Lung (tissue), 12 donors: ENCODE results near the gene OTX2. TPM values are rescaled to one million over a fixed set of nuclear protein-coding genes. Genes with fewer than 3 reads are reported as not detected.

ENCODE experiments used
- ATAC-seq: fragments of 200-7000 bp; cut with Tn5 transposase; one replicate; pipeline ENCODE4 v1.9.1; 2020; ENCODE audit warnings: moderate number of reproducible peaks; ENCODE audit not compliant: insufficient read depth, low FRiP score
- DNase-seq, 3 donors: peaks; one replicate each; pipeline ENCODE4 v3.0.0-alpha.2; 2013 to 2017
- H3K27ac ChIP-seq, 2 donors: one replicate each; pipeline ENCODE4 v1.5.1; 2013; ENCODE audit warnings: mild to moderate bottlenecking in 2 of 2, moderate library complexity in 2 of 2, control low read depth in 1 of 2, inconsistent platforms in 1 of 2, low read depth in 1 of 2, low read length in 1 of 2
- H3K27me3 ChIP-seq, 3 donors: one replicate each; pipeline ENCODE4 v1.5.1; 2013; ENCODE audit warnings: low read length in 2 of 3; ENCODE audit not compliant: control insufficient read depth in 3 of 3, insufficient read depth in 3 of 3
- H3K36me3 ChIP-seq, 4 donors: one replicate each; pipeline ENCODE4 v1.5.1; 2013; ENCODE audit warnings: low read length in 4 of 4, mild to moderate bottlenecking in 1 of 4, moderate library complexity in 1 of 4; ENCODE audit not compliant: control insufficient read depth in 4 of 4, insufficient read depth in 4 of 4
- H3K4me1 ChIP-seq, 5 donors: one replicate each; pipeline ENCODE4 v1.5.1; 2013; ENCODE audit warnings: low read length in 5 of 5, mild to moderate bottlenecking in 2 of 5, moderate library complexity in 1 of 5; ENCODE audit not compliant: control insufficient read depth in 5 of 5, insufficient read depth in 5 of 5
- H3K4me3 ChIP-seq: one replicate; pipeline ENCODE4 v1.5.1; 2013; ENCODE audit warnings: mild to moderate bottlenecking, control low read depth, moderate library complexity
- H3K9ac ChIP-seq, 2 donors: one replicate each; pipeline ENCODE4 v1.5.1; 2013; ENCODE audit warnings: low read length in 2 of 2, control low read depth in 1 of 2; ENCODE audit not compliant: insufficient read depth in 1 of 2
- H3K9me3 ChIP-seq, 4 donors: one replicate each; pipeline ENCODE4 v1.5.1; 2013; ENCODE audit warnings: low read length in 3 of 4, mild to moderate bottlenecking in 1 of 4, moderate library complexity in 1 of 4; ENCODE audit not compliant: control insufficient read depth in 4 of 4, insufficient read depth in 3 of 4
- CTCF ChIP-seq: IDR thresholded peaks from 2 replicates; pipeline ENCODE4 v1.5.1; 2012; ENCODE audit warnings: mild to moderate bottlenecking; ENCODE audit errors: control extremely low read depth, extremely low read depth
- WGBS, 2 donors: extraction: QIAGEN DNeasy Blood & Tissue Kit; methylation state at CpG; one replicate each; pipeline ENCODE4 v1.1.7; 2013; 5-methylcytosine and 5-hydroxymethylcytosine counted together
- polyA plus RNA-seq, 2 donors: library from polyadenylated mRNA; stranded (reverse); fragments of 200-250 nt; gene quantifications; one replicate each; pipeline ENCODE4 v1.2.1, GENCODE V29; 2013
- total RNA-seq, 2 donors: library from RNA; depleted of rRNA in 1 of 2; stranded (reverse); fragments of >200 nt in 1 of 2; gene quantifications; one replicate each; pipeline ENCODE4 v1.2.1, GENCODE V29; 2014 to 2021
- donor health status: control.
- donor health status: control.
- donor health status: Bipolar disorder and iron deficiency.
- donor health status: healthy.
- donor health status: DM: yes; HTN: yes; CAD: no.

The OTX2 gene
- total and polyA plus RNA-seq, 4 donors, result not detected

DNA sequence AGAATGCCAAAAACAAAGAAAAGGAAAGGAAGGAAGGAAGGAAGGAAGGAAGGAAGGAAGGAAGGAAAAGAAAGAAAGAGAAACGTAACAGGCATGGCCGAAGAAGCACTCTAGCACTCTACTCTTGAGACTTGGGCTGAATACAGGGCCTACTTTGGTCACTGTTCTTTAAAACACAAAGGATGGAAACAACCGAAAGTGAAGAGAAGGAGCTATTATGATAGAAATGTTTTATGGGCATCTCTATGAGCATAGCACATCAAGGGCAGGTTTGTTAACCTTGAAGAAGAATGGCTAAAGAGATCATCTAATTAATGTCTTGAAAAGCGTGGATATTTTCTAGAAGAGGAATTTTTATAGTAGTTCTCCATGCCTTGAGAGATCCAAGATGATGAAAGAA is 15.9 kb upstream of the OTX2 start:
- H3K36me3 ChIP-seq, result no peaks in the 10 kb centered on the region
- H3K27ac ChIP-seq, result no peak overlapping the region
- H3K9me3 ChIP-seq, result peaks cover 0 to 2% (median 0%) of the 10 kb centered on the region in 4 donors
- H3K9ac ChIP-seq, result no peak overlapping the region
- H3K4me1 ChIP-seq, result no peaks in the 10 kb centered on the region
- DNase-seq (no peak), ATAC-seq (no peak)
- 56 to 73% methylated on average over 4 of the region's 4 CpGs for WGBS, 2 donors
- no peak overlapping the region for H3K4me3 ChIP-seq
- no peak for TF ChIP-seq CTCF
- peaks cover 0 to 13% (median 3%) of the 10 kb centered on the region in 3 donors for H3K27me3 ChIP-seq

GRCh38 chr14:56821805-56822610 is 11.7 kb upstream of the OTX2 start:
- Histone ChIP-seq H3K27ac (no peak overlapping the region), H3K4me3 (no peak overlapping the region), H3K4me1 (no peaks in the 10 kb centered on the region), H3K27me3 (peaks cover 19 to 52% (median 27%) of the 10 kb centered on the region in 3 donors), H3K9ac (no peak overlapping the region), H3K36me3 (no peaks in the 10 kb centered on the region), H3K9me3 (peaks cover 0 to 4% (median 0%) of the 10 kb centered on the region in 4 donors)
- ATAC-seq (no peak), DNase-seq (no peak)
- no peak for TF ChIP-seq CTCF
- whole genome bisulfite sequencing, 2 donors, result 49 to 59% methylated on average over 6 of the region's 6 CpGs

GRCh38 chr14:56821177-56821576 is 10.9 kb upstream of the OTX2 start:
- no peak for ATAC-seq
- no peak for DNase-seq
- Histone ChIP-seq H3K27ac (no peak overlapping the region), H3K36me3 (no peaks in the 10 kb centered on the region), H3K4me3 (no peak overlapping the region), H3K9me3 (peaks cover 0 to 4% (median 0%) of the 10 kb centered on the region in 4 donors), H3K4me1 (no peaks in the 10 kb centered on the region), H3K9ac (no peak overlapping the region), H3K27me3 (peaks cover 23 to 59% (median 29%) of the 10 kb centered on the region in 3 donors)
- TF ChIP-seq CTCF, result no peak
- WGBS, 2 donors, result 64% methylated on average over 4 of the region's 4 CpGs
